Hematopoietic multipotent progenitor cell treated with erythropoietin and hydrocortisone succinate and interleukin-3 and kit ligand, for 8 days (in vitro differentiated cells): ENCODE results near the gene CSAG3.
"Not testable (repeated sequence)": the region's sequence is repeated elsewhere in the genome, so short reads cannot be mapped to it uniquely, and the experiment has no call there.

ENCODE experiments used
- DNase-seq: peaks from one replicate; pipeline ENCODE4 v3.0.0-alpha.2; 2015

CSAG3 gene

DNA sequence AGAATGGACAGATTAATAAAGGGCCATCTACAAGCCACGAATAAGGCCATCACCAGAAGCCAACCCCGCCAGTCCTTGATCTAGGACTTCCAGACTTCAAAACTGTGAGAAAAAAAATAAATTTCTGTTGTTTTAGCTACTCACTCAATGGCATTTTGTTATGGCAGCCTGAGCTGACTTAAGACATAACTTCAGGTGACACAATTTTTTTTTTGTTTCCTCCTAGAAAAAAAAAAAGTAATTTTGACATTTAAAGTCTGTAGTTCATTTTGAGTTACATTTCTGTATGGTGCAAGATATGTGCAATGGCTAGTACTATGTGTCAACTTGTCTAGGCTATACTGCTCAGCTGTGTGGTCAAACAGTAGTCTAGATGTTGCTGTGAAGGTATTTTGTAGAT, at the start of gene CSAG3:
CSAG3 (plus strand) TSS at position 301 of the 400 bp plus-strand sequence.
- DNase-seq, result not testable (repeated sequence)

- not testable (repeated sequence) for DNase-seq
Observed at GRCh38 chrX:152713195-152713594, 45.8 kb upstream of the CSAG3 start.

- not testable (repeated sequence) for DNase-seq
Observed at GRCh38 chrX:152713815-152714787, 44.9 kb upstream of the CSAG3 start, which contains the start of gene MAGEA2B. TSS of gene MAGEA2B (plus strand) at chrX:152714628. CDS start at chrX:152717107, 2,479 bp downstream.

GRCh38 chrX:152725409-152725808, 33.6 kb upstream of the CSAG3 start:
- DNase-seq, result no peak

GRCh38 chrX:152733261-152733975, 25.6 kb upstream of the CSAG3 start, which contains the start of the genes CSAG1 and MAGEA12:
TSS of gene CSAG1 (minus strand) at chrX:152733721. CDS start at chrX:152732460, 1,261 bp downstream.
TSS of gene MAGEA12 (plus strand) at chrX:152733757. CDS start at chrX:152736162, 2,405 bp downstream.
- no peak for DNase-seq

DNA sequence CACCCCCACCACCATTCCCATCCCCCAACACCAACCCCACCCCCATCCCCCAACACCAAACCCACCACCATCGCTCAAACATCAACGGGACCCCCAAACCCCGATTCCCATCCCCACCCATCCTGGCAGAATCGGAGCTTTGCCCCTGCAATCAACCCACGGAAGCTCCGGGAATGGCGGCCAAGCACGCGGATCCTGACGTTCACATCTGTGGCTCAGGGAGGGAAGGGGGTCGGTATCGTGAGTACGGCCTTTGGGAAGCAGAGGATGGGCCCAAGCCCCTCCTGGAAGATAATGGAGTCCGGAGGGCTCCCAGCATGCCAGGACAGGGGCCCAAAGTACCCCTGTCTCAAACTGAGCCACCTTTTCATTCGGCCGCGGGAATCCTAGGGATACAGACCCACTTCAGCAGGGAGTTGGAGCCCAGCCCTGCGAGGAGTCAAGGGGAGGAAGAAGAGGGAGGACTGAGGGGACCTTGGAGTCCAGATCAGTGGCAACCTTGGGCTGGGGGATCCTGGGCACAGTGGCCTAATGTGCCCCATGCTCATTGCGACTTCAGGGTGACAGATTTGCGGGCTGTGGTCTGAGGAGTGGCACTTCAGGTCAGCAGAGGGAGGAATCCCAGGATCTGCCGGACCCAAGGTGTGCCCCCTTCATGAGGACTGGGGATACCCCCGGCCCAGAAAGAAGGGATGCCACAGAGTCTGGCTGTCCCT, 24.7 kb upstream of the CSAG3 start:
- not testable (repeated sequence) for DNase-seq

DNA sequence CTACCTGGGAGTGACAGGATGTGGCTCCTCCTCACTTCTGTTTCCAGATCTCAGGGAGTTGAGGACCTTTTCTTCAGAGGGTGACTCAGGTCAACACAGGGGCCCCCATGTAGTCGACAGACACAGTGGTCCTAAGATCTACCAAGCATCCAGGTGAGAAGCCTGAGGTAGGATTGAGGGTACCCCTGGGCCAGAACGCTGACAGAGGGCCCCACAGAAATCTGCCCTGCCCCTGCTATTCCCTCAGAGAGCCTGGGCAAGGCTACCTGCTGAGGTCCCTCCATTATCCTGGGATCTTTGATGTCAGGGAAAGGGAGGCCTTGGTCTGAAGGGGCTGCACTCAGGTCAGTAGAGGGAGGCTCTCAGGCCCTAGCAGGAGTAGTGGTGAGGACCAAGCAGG, 23.9 kb upstream of the CSAG3 start:
- DNase-seq, result no peak

DNA sequence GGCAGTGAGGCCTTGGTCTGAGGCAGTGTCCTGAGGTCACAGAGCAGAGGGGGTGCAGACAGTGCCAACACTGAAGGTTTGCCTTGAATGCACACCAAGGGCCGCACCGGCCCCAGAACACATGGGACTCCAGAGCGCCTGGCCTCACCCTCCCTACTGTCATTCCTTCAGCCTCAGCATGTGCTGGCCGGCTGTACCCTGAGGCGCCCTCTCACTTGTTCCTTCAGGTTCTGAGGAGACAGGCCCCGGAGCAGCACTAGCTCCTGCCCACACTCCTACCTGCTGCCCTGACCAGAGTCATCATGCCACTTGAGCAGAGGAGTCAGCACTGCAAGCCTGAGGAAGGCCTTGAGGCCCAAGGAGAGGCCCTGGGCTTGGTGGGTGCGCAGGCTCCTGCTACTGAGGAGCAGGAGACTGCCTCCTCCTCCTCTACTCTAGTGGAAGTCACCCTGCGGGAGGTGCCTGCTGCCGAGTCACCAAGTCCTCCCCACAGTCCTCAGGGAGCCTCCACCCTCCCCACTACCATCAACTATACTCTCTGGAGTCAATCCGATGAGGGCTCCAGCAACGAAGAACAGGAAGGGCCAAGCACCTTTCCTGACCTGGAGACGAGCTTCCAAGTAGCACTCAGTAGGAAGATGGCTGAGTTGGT, 23.0 kb upstream of the CSAG3 start:
- no peak for DNase-seq

DNA sequence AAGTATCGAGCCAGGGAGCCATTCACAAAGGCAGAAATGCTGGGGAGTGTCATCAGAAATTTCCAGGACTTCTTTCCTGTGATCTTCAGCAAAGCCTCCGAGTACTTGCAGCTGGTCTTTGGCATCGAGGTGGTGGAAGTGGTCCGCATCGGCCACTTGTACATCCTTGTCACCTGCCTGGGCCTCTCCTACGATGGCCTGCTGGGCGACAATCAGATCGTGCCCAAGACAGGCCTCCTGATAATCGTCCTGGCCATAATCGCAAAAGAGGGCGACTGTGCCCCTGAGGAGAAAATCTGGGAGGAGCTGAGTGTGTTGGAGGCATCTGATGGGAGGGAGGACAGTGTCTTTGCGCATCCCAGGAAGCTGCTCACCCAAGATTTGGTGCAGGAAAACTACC, 22.5 kb upstream of the CSAG3 start:
- DNase-seq, result not testable (repeated sequence)

GRCh38 chrX:152738560-152738959, 20.5 kb upstream of the CSAG3 start:
- DNase-seq, result no peak

DNA sequence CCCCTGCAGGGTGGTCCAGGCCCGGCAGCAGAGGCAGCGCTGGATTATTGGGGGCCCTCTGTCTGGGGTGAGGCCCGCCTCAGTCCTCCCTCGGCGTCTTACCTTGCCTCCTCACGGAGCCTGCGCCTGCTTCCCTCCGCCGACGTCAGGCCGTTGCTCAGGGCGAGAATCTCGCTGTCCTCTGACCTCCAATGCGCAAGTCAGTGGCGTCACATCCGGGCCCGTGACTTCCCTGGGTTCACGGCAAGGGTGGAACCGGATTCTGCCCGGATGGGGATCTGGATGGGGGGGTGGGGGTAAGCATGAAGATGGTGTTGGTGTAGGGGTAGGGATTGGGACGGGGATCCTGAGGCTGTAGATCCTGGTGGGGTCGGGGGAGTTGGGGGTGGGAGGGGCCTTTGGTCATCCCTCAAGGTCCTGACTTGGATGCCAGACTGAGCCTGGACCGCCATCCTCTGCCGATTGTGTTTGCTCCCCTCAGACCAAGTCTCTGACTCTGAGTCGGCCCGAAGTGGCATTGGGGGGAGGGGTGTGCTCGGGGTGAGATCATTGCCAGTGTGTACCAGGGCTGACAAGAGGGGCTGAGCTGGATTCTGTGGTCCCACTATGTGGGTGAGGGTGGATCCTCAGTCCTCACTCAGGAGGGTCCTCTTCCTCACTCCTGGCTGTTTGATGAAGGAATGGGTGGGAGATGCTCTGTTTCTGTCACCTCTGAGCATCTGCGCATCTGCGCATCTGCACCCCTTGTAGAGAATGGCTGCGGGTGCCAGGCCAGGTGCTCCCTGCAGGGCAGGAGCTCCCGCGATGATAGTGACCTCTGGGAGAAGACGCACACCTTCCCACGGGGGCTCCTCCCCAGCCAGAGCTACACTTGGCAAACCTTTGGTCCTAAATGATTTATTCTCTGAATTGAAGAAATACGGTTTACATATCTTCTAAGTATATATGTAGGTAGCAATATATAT, 5.0 kb upstream of the CSAG3 start, which contains the start of gene MAGEA2:
MAGEA2 (minus strand) TSS at position 157 of the 965 bp plus-strand sequence. CDS start 2,479 bp downstream, outside the sequence.
- not testable (repeated sequence) for DNase-seq

- DNase-seq, result not testable (repeated sequence)
Observed at GRCh38 chrX:152754871-152755270, 4.1 kb upstream of the CSAG3 start.

- DNase-seq, result not testable (repeated sequence)
Observed at GRCh38 chrX:152759544-152759943, 526 bp downstream of the CSAG3 start.

DNA sequence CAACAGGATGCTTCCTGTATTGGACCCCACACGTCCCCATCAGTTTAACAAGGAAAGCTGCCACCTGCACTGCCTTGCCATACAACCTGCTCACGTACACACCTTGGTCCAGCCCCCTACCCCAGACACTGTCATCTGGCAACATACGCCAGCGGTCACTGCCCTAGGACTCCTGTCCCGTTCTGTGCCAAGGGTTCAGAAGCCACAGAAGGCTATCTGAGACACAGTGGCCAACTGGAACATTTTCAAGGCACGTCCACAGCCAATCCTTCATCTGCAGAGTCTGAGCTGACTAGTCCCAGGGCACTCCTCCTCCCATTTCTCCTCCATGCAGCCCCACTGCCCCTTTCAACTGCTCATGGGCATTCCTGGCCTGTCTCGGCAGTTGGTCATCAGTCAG, 2.6 kb downstream of the CSAG3 start:
- DNase-seq, result not testable (repeated sequence)

- DNase-seq, result not testable (repeated sequence)
Observed at GRCh38 chrX:152766562-152766961, 7.5 kb downstream of the CSAG3 start.

GRCh38 chrX:152769549-152770289, 10.7 kb downstream of the CSAG3 start, which contains the start of gene MAGEA6:
TSS of gene MAGEA6 (minus strand) at chrX:152769689. CDS start at chrX:152767650, 2,039 bp downstream.
- DNase-seq, result not testable (repeated sequence)

GRCh38 chrX:152787062-152787461, 28.0 kb downstream of the CSAG3 start:
- not testable (repeated sequence) for DNase-seq

- DNase-seq, result no peak
Observed at GRCh38 chrX:152798945-152799344, 39.9 kb downstream of the CSAG3 start.

- no peak for DNase-seq
Observed at GRCh38 chrX:152806035-152806434, 47.0 kb downstream of the CSAG3 start.
